ENCODE results near the gene MPRIP.

Gene MPRIP

GRCh38 chr17:17026163-17026562 is 16.1 kb upstream of the MPRIP start:
- no peak overlapping the region for H3K9ac ChIP-seq (ENCODE audit: low read length)
- no peaks in the 10 kb centered on the region for H3K9me3 ChIP-seq (ENCODE audit: control insufficient read depth, low read depth, low read length)
- no peaks in the 10 kb centered on the region for H3K27me3 ChIP-seq (ENCODE audit: control insufficient read depth, insufficient read depth, low read length)
- H3K4me3 ChIP-seq (ENCODE audit: low read length) = no peak overlapping the region
- peaks cover 22% of the 10 kb centered on the region for H3K4me1 ChIP-seq (ENCODE audit: control insufficient read depth, low read depth, low read length)
- H3K27ac ChIP-seq (ENCODE audit: low read length) = no peak overlapping the region
- H3K36me3 ChIP-seq (ENCODE audit: control insufficient read depth, low read depth, low read length) = no peaks in the 10 kb centered on the region

GRCh38 chr17:17027442-17028058 is 14.7 kb upstream of the MPRIP start:
- Histone ChIP-seq H3K9ac (ENCODE audit: low read length) (no peak overlapping the region), H3K27ac (ENCODE audit: low read length) (no peak overlapping the region), H3K36me3 (ENCODE audit: control insufficient read depth, low read depth, low read length) (no peaks in the 10 kb centered on the region), H3K9me3 (ENCODE audit: control insufficient read depth, low read depth, low read length) (no peaks in the 10 kb centered on the region), H3K27me3 (ENCODE audit: control insufficient read depth, insufficient read depth, low read length) (no peaks in the 10 kb centered on the region), H3K4me1 (ENCODE audit: control insufficient read depth, low read depth, low read length) (peaks cover 22% of the 10 kb centered on the region), H3K4me3 (ENCODE audit: low read length) (no peak overlapping the region)

GRCh38 chr17:17028059-17028877 is 14.0 kb upstream of the MPRIP start:
- no peak overlapping the region for H3K9ac ChIP-seq (ENCODE audit: low read length)
- no peak overlapping the region for H3K27ac ChIP-seq (ENCODE audit: low read length)
- no peaks in the 10 kb centered on the region for H3K36me3 ChIP-seq (ENCODE audit: control insufficient read depth, low read depth, low read length)
- H3K4me3 ChIP-seq (ENCODE audit: low read length) = no peak overlapping the region
- no peaks in the 10 kb centered on the region for H3K9me3 ChIP-seq (ENCODE audit: control insufficient read depth, low read depth, low read length)
- peaks cover 22% of the 10 kb centered on the region for H3K4me1 ChIP-seq (ENCODE audit: control insufficient read depth, low read depth, low read length)
- H3K27me3 ChIP-seq (ENCODE audit: control insufficient read depth, insufficient read depth, low read length) = no peaks in the 10 kb centered on the region

GRCh38 chr17:17028878-17029535 is 13.2 kb upstream of the MPRIP start:
- Histone ChIP-seq H3K27ac (ENCODE audit: low read length) (no peak overlapping the region), H3K4me1 (ENCODE audit: control insufficient read depth, low read depth, low read length) (peaks cover 22% of the 10 kb centered on the region), H3K9ac (ENCODE audit: low read length) (no peak overlapping the region), H3K9me3 (ENCODE audit: control insufficient read depth, low read depth, low read length) (no peaks in the 10 kb centered on the region), H3K4me3 (ENCODE audit: low read length) (no peak overlapping the region), H3K36me3 (ENCODE audit: control insufficient read depth, low read depth, low read length) (no peaks in the 10 kb centered on the region), H3K27me3 (ENCODE audit: control insufficient read depth, insufficient read depth, low read length) (no peaks in the 10 kb centered on the region)

- no peaks in the 10 kb centered on the region for H3K27me3 ChIP-seq (ENCODE audit: control insufficient read depth, insufficient read depth, low read length)
- no peak overlapping the region for H3K27ac ChIP-seq (ENCODE audit: low read length)
- no peak overlapping the region for H3K4me3 ChIP-seq (ENCODE audit: low read length)
- no peak overlapping the region for H3K9ac ChIP-seq (ENCODE audit: low read length)
- H3K9me3 ChIP-seq (ENCODE audit: control insufficient read depth, low read depth, low read length) = no peaks in the 10 kb centered on the region
- H3K4me1 ChIP-seq (ENCODE audit: control insufficient read depth, low read depth, low read length) = peaks cover 22% of the 10 kb centered on the region
- no peaks in the 10 kb centered on the region for H3K36me3 ChIP-seq (ENCODE audit: control insufficient read depth, low read depth, low read length)
Observed at GRCh38 chr17:17029938-17030337, 12.3 kb upstream of the MPRIP start.

GRCh38 chr17:17030515-17031211 is 11.6 kb upstream of the MPRIP start:
- Histone ChIP-seq H3K36me3 (ENCODE audit: control insufficient read depth, low read depth, low read length) (no peaks in the 10 kb centered on the region), H3K4me3 (ENCODE audit: low read length) (no peak overlapping the region), H3K9me3 (ENCODE audit: control insufficient read depth, low read depth, low read length) (no peaks in the 10 kb centered on the region), H3K4me1 (ENCODE audit: control insufficient read depth, low read depth, low read length) (peaks cover 22% of the 10 kb centered on the region), H3K9ac (ENCODE audit: low read length) (no peak overlapping the region), H3K27me3 (ENCODE audit: control insufficient read depth, insufficient read depth, low read length) (no peaks in the 10 kb centered on the region), H3K27ac (ENCODE audit: low read length) (no peak overlapping the region)

GRCh38 chr17:17032131-17032692 is 10.0 kb upstream of the MPRIP start:
- no peaks in the 10 kb centered on the region for H3K27me3 ChIP-seq (ENCODE audit: control insufficient read depth, insufficient read depth, low read length)
- H3K9me3 ChIP-seq (ENCODE audit: control insufficient read depth, low read depth, low read length) = no peaks in the 10 kb centered on the region
- no peak overlapping the region for H3K4me3 ChIP-seq (ENCODE audit: low read length)
- no peak overlapping the region for H3K9ac ChIP-seq (ENCODE audit: low read length)
- H3K36me3 ChIP-seq (ENCODE audit: control insufficient read depth, low read depth, low read length) = no peaks in the 10 kb centered on the region
- peaks cover 22% of the 10 kb centered on the region for H3K4me1 ChIP-seq (ENCODE audit: control insufficient read depth, low read depth, low read length)
- H3K27ac ChIP-seq (ENCODE audit: low read length) = no peak overlapping the region

- no peaks in the 10 kb centered on the region for H3K36me3 ChIP-seq (ENCODE audit: control insufficient read depth, low read depth, low read length)
- H3K27ac ChIP-seq (ENCODE audit: low read length) = no peak overlapping the region
Observed at GRCh38 chr17:17033466-17033865, 8.8 kb upstream of the MPRIP start.

GRCh38 chr17:17034026-17034425 is 8.2 kb upstream of the MPRIP start:
- no peak overlapping the region for H3K27ac ChIP-seq (ENCODE audit: low read length)

More at GRCh38 chr17:17033466-17033865, 8.8 kb upstream of the MPRIP start:
- Histone ChIP-seq H3K27me3 (ENCODE audit: control insufficient read depth, insufficient read depth, low read length) (no peaks in the 10 kb centered on the region), H3K4me3 (ENCODE audit: low read length) (no peak overlapping the region), H3K9me3 (ENCODE audit: control insufficient read depth, low read depth, low read length) (no peaks in the 10 kb centered on the region), H3K4me1 (ENCODE audit: control insufficient read depth, low read depth, low read length) (peaks cover 15% of the 10 kb centered on the region), H3K9ac (ENCODE audit: low read length) (no peak overlapping the region)

GRCh38 chr17:17034496-17035075 is 7.7 kb upstream of the MPRIP start:
- Histone ChIP-seq H3K9me3 (ENCODE audit: control insufficient read depth, low read depth, low read length) (no peaks in the 10 kb centered on the region), H3K36me3 (ENCODE audit: control insufficient read depth, low read depth, low read length) (no peaks in the 10 kb centered on the region), H3K4me1 (ENCODE audit: control insufficient read depth, low read depth, low read length) (peaks cover 5% of the 10 kb centered on the region), H3K27ac (ENCODE audit: low read length) (no peak overlapping the region), H3K4me3 (ENCODE audit: low read length) (no peak overlapping the region), H3K27me3 (ENCODE audit: control insufficient read depth, insufficient read depth, low read length) (no peaks in the 10 kb centered on the region), H3K9ac (ENCODE audit: low read length) (no peak overlapping the region)

More at GRCh38 chr17:17034026-17034425, 8.2 kb upstream of the MPRIP start:
- Histone ChIP-seq H3K4me1 (ENCODE audit: control insufficient read depth, low read depth, low read length) (peaks cover 9% of the 10 kb centered on the region), H3K9me3 (ENCODE audit: control insufficient read depth, low read depth, low read length) (no peaks in the 10 kb centered on the region), H3K9ac (ENCODE audit: low read length) (no peak overlapping the region), H3K36me3 (ENCODE audit: control insufficient read depth, low read depth, low read length) (no peaks in the 10 kb centered on the region), H3K4me3 (ENCODE audit: low read length) (no peak overlapping the region), H3K27me3 (ENCODE audit: control insufficient read depth, insufficient read depth, low read length) (no peaks in the 10 kb centered on the region)

- Histone ChIP-seq H3K4me3 (ENCODE audit: low read length) (no peak overlapping the region), H3K36me3 (ENCODE audit: control insufficient read depth, low read depth, low read length) (no peaks in the 10 kb centered on the region), H3K27me3 (ENCODE audit: control insufficient read depth, insufficient read depth, low read length) (no peaks in the 10 kb centered on the region), H3K27ac (ENCODE audit: low read length) (no peak overlapping the region), H3K9ac (ENCODE audit: low read length) (no peak overlapping the region), H3K4me1 (ENCODE audit: control insufficient read depth, low read depth, low read length) (no peaks in the 10 kb centered on the region), H3K9me3 (ENCODE audit: control insufficient read depth, low read depth, low read length) (no peaks in the 10 kb centered on the region)
Observed at GRCh38 chr17:17035490-17035889, 6.8 kb upstream of the MPRIP start.
